GM12801 (cell line): ENCODE data around the gene BDNF.

Experiments used
- TF ChIP-seq, protein P1 (sequence below): IDR thresholded peaks from one replicate; pipeline ENCODE4 v1.5.1; 2011; ENCODE audit warnings: control low read depth; ENCODE audit not compliant: insufficient read length; ENCODE audit errors: extremely low read depth

The BDNF gene

DNA sequence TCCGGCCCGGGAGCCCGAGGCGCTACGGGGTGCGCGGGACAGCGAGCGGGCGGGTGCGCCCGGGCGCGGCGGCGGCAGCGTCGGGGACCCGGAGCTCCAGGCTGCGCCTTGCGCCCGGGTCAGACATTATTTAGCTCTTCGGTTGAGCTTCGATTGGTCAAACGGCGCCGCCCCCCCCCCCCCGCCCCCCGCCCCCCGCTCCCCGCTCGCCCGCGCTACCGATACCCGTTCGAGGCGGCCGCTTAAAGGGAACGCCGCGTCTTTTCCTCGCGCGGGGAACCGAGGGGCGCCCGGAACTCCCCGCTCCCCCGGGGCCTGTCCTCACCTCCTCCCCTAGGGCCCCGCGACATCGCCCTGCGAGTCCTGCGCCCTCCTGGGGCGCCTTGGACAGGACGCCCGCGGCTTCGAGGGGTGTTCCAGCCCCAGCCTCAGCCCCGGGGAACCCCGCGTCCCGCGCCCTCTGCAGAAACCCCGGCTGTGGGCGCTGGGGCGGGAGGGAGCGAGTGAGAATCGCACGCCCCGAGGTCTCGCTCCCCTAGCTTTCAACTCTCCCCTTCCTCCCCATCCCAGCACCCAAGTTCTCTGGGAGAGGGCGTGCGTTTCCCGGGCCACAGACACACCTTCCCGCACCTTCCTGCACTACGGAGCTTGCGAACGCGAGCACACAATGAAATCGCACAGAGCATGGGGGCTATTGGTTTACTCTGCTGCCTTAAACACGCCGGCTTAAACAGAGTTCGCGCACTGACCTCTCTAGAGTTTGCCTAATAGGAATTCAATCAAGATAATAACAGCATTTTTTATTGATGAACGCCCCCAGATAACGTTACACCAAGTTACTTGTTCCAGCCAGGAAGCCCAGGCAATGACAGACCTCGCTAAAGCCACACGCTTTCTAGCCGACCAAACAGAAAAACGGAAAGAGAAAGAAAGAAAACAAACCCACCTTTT is at the start of gene BDNF:
Gene BDNF, minus strand, starts transcription at position 105 of the 951 bp plus-strand sequence. CDS start 41,891 bp downstream, outside the sequence.
- TF ChIP-seq, protein P1, sequence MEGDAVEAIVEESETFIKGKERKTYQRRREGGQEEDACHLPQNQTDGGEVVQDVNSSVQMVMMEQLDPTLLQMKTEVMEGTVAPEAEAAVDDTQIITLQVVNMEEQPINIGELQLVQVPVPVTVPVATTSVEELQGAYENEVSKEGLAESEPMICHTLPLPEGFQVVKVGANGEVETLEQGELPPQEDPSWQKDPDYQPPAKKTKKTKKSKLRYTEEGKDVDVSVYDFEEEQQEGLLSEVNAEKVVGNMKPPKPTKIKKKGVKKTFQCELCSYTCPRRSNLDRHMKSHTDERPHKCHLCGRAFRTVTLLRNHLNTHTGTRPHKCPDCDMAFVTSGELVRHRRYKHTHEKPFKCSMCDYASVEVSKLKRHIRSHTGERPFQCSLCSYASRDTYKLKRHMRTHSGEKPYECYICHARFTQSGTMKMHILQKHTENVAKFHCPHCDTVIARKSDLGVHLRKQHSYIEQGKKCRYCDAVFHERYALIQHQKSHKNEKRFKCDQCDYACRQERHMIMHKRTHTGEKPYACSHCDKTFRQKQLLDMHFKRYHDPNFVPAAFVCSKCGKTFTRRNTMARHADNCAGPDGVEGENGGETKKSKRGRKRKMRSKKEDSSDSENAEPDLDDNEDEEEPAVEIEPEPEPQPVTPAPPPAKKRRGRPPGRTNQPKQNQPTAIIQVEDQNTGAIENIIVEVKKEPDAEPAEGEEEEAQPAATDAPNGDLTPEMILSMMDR: no peak

DNA sequence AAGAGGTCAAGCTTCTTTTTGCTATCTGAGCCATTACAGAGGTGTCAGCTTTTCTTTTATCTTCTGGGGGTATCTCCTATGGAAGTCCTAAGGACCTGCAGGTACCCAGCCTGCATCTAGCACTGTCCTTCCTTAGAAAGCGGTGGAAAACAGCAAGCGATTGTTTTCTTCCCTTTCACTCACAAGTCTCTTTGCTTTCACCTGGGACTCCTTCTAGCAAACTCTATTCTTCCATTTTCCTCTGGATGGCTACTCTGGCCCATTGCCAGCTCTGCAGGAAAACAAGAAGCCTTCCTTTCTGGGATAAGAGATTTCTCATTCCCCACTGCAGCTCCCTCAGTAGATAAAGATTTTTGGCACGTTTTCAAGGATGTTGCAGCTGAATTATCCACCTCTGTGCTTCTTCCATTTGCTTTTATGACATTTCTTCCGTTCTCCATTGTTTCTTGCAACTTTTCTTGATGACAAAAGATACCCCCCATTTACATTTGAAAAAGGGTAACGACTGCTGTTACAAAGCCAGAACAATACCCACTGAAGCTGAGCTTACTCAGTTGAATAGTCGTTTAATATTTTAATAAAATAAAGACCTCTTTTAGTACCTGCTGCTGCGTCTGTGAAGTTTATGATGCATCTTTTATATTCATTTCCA is 40.2 kb upstream of the BDNF start:
- TF ChIP-seq, protein P1: no peak

DNA sequence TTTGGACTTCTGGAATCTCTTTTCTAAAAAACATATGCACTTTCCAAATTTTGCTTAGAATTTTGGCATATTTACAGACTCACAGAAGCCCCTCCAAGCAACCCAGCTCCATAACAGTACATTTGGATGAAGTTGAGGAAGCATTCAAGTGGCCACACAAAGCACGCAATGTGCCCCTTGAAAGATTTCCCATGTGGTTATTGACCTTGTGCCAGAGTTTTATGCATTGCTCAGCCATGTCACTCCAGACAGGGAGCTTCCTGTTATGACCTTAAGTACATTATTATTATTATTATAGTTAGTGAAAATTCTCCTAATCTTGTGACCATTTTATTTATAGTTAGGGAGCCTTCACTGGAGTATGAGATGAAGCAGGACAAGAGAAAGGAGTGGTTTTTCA is 35.0 kb upstream of the BDNF start:
- TF ChIP-seq, protein P1: no peak

DNA sequence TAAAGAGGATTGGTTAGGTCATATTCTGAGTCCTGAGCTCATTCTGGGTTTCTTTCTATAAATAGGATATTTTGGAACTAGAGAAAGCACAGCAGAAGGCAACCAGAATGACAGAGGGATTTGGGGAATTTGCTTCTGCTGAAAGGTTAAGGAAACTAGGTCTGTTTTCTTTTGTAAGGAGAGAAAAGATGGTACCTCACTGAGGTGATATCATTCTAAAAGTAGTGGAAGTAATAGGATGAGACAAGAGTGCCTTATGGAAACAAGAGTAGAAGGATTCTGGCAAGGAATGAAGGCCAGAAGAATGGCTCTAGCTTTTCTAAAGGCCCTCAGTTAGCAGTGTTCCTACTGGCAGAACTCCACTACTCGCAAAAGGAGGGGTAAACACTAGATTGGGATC is 26.7 kb upstream of the BDNF start:
- TF ChIP-seq, protein P1: no peak

DNA sequence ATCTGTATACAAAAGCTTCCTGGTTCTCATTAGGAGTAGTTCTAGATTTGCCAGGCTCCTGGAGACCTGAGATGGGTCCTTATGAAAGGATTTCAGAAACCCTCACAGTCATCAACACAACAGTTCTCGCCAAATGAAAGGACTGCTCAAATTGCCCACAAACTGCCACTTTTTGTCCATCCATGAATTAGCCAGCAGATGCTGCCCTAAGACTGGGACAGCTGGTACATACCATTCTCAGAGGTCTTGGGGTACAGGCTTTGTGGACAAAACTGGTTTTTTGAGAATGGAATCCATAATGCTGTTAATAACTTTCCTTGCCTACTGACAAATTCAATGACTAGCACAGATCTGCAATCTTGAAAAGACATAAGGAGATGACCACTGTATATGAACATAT is 23.4 kb upstream of the BDNF start:
- TF ChIP-seq, protein P1: no peak

DNA sequence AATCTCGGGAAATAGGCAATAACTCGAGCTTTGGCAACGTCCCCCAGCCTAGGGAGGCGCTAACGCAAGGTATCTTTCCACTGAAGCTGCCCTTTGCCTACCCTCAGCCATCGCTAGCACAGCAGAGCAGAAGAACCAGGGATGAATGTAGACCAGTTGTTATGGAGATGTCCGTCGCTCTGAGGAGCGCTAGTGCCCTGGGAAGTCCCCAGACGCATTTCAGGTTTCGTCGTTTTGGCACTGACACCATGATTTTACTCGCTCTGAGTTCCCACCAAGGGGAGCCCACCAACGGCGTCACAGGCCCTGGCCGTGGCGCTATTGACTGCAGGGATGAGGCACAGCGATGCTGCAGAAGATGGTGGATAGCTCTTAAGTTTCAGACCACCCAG is 22.7 kb upstream of the BDNF start:
- TF ChIP-seq, protein P1: no peak

DNA sequence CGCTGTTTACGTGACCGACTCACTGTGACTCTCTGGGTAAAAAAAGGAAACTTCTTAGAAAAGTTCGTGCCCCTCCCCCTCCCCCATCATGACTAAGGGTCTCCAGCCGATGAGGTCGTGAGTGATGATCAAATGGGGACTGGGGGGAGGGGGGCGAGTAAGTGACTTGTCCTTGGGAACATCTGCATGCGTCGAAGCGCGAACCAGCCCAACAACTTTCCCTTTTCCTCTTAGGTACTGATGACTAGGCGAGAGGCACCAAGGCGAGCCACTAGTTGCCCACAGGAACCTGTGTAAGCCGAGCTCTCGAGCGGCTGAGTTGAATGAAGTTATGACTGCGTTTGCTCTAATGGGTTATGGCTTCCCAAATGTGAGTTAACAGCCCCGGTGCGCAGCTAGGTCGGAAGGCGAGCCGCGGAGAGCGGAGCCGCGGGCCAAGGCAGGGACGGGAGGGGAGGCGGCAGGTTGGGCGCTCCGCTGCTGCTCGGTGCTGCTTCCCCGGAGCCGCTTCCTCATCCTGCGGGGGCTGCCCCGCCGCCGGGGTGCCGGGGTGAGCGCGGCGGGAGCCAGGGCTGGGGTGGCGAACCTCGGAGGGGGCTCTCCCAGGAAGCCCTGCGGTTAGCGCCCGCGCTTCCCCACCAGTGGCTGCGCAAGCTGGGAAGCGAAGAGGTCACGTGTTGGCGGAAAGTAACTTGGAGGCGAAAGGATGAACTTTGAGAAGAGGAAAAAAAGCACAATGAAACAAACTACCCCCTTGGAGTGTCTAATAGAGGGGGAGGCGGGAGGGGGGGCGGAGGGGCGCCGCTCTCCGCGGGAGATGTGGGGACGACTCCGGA is 22.1 kb upstream of the BDNF start:
- TF ChIP-seq, protein P1: no peak
